Fibroblast of villous mesenchyme (primary cell): ENCODE results near the gene BDNF. TPM values are rescaled to one million over a fixed set of nuclear protein-coding genes. Genes with fewer than 3 reads are reported as not detected.
A peak's percentile ranks its signal among the peaks of the same experiment; 100 is the strongest.

ENCODE experiments used
- DNase-seq: peaks from one replicate; pipeline ENCODE4 v3.0.0-alpha.2; 2010; ENCODE audit warnings: low read depth
- H3K4me3 ChIP-seq: 2 replicates; pipeline ENCODE4 v1.5.1; 2011; ENCODE audit warnings: low read depth, mild to moderate bottlenecking, low read length
- total RNA-seq: library from RNA; depleted of rRNA; stranded (reverse); fragments of >200 nt; gene quantifications from 2 replicates; pipeline ENCODE4 v1.2.3, GENCODE V29; 2012
- TF ChIP-seq, protein P1 (sequence below): IDR thresholded peaks from 2 replicates; pipeline ENCODE4 v1.5.1; 2012; ENCODE audit warnings: low read depth, mild to moderate bottlenecking, low read length; ENCODE audit not compliant: insufficient read depth

Gene BDNF
- total RNA-seq, 1 donor = 25.5 TPM

DNA sequence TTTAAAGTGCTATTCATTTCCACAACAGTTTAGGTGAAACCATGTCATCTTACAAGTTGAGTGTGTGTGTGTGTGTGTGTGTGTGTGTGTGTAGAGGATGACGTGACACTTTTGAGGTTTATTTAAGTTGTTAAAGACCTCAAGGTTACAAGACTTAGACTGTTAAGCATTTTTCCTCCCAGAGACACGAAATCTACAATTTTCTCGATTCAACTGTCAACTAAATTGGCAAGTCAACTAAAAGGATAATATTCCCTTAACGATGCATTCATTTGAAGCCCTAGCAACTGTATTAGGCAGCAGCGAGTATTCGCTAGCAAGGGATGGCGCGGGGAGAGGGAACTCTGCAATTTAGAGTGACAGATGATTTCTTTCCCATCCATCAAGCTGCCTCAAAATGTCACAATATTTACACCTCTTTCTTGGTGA, 17.6 kb upstream of the BDNF start:
- TF ChIP-seq, protein P1, sequence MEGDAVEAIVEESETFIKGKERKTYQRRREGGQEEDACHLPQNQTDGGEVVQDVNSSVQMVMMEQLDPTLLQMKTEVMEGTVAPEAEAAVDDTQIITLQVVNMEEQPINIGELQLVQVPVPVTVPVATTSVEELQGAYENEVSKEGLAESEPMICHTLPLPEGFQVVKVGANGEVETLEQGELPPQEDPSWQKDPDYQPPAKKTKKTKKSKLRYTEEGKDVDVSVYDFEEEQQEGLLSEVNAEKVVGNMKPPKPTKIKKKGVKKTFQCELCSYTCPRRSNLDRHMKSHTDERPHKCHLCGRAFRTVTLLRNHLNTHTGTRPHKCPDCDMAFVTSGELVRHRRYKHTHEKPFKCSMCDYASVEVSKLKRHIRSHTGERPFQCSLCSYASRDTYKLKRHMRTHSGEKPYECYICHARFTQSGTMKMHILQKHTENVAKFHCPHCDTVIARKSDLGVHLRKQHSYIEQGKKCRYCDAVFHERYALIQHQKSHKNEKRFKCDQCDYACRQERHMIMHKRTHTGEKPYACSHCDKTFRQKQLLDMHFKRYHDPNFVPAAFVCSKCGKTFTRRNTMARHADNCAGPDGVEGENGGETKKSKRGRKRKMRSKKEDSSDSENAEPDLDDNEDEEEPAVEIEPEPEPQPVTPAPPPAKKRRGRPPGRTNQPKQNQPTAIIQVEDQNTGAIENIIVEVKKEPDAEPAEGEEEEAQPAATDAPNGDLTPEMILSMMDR = no peak
- no peak for DNase-seq
- H3K4me3 ChIP-seq = peak overlapping the region; percentile 70

GRCh38 chr11:27717377-27717776, 17.1 kb upstream of the BDNF start:
- DNase-seq = no peak
- TF ChIP-seq, protein P1 = peak; percentile 44
- H3K4me3 ChIP-seq = no peak overlapping the region

GRCh38 chr11:27716835-27717234, 16.6 kb upstream of the BDNF start:
- TF ChIP-seq, protein P1 = peak; percentile 42
- DNase-seq = peak; percentile 71
- H3K4me3 ChIP-seq = no peak overlapping the region

DNA sequence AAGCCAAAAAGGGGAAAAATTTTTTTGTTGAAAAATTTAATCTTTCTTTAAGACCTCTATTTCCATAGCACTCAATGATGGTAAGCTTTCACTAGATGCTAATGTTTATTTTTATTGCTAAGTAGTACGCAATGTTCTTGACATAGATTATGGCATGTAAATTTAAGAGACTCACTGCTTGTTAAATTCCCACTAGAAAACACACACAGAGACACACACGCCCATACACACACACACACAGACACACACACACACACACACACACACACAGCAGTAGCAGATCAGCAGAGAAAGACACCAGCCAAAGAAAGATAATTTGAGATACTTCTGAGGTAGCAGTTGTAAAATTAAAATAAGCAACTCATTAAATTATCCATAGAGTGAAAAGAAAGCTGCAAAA, 16.0 kb upstream of the BDNF start:
- TF ChIP-seq, protein P1 = no peak
- H3K4me3 ChIP-seq = no peak overlapping the region
- peak; percentile 84 for DNase-seq

DNA sequence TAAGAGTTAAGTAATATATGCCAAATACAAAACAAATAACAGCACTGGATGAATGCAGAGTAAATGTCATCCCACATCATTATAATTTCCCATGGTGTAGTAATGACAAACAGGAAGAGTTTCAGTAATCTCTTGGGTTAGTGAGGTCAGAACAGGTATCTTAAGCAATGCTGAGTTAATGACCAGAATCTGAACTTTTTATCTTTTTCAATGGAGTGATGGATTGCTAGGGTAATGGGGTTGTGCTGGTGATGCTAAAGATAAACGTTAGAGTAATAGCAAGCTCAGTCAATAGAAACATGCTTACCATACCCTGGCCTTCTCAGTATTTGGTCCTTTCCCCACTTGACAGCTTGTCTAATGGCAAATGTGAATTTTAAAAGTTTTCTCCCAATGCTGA, 11.5 kb upstream of the BDNF start:
- no peak overlapping the region for H3K4me3 ChIP-seq
- TF ChIP-seq, protein P1 = no peak
- DNase-seq = no peak

DNA sequence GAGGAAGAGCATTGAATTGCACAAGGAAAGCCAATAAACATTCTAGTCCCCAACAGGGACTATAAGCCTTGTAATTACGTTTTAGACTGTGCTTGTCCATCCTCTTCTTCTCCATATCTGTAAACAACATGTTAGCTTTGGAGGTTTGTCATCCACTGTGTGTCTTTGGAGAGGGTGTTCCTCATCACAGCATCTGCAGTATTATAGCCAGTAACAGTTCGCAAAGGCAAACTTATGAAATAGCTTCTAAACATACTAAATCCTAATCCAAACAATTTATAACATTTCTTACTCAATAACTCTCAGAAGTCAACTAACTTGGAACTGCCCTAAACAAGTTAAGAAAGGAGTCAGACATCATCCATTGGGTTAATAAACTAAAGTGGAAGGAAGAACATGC, 10.3 kb upstream of the BDNF start:
- peak; percentile 90 for DNase-seq
- TF ChIP-seq, protein P1 = no peak
- no peak overlapping the region for H3K4me3 ChIP-seq

DNA sequence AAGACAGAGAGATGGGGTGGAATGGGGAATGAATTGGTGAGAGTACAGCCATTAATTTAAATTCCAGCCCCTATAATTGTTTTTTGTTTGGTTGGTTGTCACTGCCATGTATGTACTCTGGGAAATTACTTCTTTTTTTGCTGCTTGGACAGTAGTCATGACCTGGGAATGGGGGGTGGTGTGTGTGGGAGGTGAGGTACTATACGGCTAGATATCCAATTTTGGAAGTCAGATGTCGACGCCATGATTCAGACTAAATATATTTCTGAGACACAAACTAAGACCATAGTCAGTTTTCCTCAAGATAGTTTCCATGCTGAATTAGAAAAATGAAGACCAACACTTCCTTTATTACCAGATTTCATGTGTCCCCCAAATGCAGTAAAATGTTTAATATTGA, 7.4 kb upstream of the BDNF start:
- DNase-seq = no peak
- TF ChIP-seq, protein P1 = no peak
- no peak overlapping the region for H3K4me3 ChIP-seq
